HEK293 (cell line): ENCODE measurements around the gene WAC.

Experiments
- SP3 ChIP-seq: fragments of 450-650 bp; formaldehyde crosslinking; IDR thresholded peaks from 2 replicates; pipeline ENCODE4 v1.5.1; 2016; ENCODE audit warnings: missing biosample characterization, missing genetic modification characterization
- TRIM28 ChIP-seq: IDR thresholded peaks from 2 replicates; pipeline ENCODE4 v1.6.1; 2011; ENCODE audit warnings: low read length, control low read depth, borderline replicate concordance
- ZFP3 ChIP-seq: fragments of 450-650 bp; formaldehyde crosslinking; IDR thresholded peaks from 2 replicates; pipeline ENCODE4 v1.5.1; 2016; ENCODE audit warnings: low read depth, missing biosample characterization, missing genetic modification characterization
- ZNF114 ChIP-seq: fragments of 450-650 bp; formaldehyde crosslinking; IDR thresholded peaks from 2 replicates; pipeline ENCODE4 v1.5.0; 2017; ENCODE audit warnings: missing biosample characterization, missing genetic modification characterization
- ZNF24 ChIP-seq: fragments of 450-650 bp; formaldehyde crosslinking; IDR thresholded peaks from 2 replicates; pipeline ENCODE4 v1.5.1; 2016; ENCODE audit warnings: missing biosample characterization, missing genetic modification characterization
- ZNF530 ChIP-seq: fragments of 450-650 bp; formaldehyde crosslinking; IDR thresholded peaks from 2 replicates; pipeline ENCODE4 v1.5.1; 2016; ENCODE audit warnings: low read depth, missing biosample characterization, missing genetic modification characterization
- TF ChIP-seq, protein P1 (sequence below): fragments of 450-650 bp; formaldehyde crosslinking; IDR thresholded peaks from 2 replicates; pipeline ENCODE4 v1.5.1; 2017; ENCODE audit warnings: missing biosample characterization, missing genetic modification characterization
- TF ChIP-seq, protein P2 (sequence below): fragments of 450-650 bp; formaldehyde crosslinking; IDR thresholded peaks from 2 replicates; pipeline ENCODE4 v1.5.1; 2016; ENCODE audit warnings: missing biosample characterization, missing genetic modification characterization
- TF ChIP-seq, protein P3 (sequence below): fragments of 450-650 bp; formaldehyde crosslinking; IDR thresholded peaks from 2 replicates; pipeline ENCODE4 v1.5.1; 2016; ENCODE audit warnings: missing biosample characterization, missing genetic modification characterization

DNA sequence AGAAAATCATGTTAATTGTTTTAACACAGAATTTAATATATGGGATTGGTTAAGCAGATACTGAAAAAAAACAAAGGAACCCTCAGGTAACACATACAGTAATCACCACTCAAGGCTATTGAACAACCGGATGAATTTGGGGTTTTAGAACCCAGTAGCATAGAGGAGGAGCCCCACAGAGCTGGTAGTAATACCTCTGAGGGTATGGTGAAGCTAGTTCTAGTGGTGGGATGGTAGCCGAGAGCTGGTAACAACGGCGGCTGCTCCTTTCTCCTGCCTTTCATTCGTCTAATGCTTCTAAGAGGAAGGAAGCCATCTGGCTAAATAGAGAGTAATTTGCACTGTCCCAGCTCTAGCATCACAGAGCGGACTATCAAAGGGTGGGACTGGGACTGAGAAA, 52.2 kb downstream of the WAC start:
- no peak for TF ChIP-seq ZNF530 (tag by site-specific recombination)
- no peak for TF ChIP-seq ZNF114 (tag by site-specific recombination)
- TF ChIP-seq, protein P1, sequence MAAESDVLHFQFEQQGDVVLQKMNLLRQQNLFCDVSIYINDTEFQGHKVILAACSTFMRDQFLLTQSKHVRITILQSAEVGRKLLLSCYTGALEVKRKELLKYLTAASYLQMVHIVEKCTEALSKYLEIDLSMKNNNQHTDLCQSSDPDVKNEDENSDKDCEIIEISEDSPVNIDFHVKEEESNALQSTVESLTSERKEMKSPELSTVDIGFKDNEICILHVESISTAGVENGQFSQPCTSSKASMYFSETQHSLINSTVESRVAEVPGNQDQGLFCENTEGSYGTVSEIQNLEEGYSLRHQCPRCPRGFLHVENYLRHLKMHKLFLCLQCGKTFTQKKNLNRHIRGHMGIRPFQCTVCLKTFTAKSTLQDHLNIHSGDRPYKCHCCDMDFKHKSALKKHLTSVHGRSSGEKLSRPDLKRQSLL (tag by site-specific recombination), result no peak
- TF ChIP-seq SP3, result no peak
- TF ChIP-seq, protein P2, sequence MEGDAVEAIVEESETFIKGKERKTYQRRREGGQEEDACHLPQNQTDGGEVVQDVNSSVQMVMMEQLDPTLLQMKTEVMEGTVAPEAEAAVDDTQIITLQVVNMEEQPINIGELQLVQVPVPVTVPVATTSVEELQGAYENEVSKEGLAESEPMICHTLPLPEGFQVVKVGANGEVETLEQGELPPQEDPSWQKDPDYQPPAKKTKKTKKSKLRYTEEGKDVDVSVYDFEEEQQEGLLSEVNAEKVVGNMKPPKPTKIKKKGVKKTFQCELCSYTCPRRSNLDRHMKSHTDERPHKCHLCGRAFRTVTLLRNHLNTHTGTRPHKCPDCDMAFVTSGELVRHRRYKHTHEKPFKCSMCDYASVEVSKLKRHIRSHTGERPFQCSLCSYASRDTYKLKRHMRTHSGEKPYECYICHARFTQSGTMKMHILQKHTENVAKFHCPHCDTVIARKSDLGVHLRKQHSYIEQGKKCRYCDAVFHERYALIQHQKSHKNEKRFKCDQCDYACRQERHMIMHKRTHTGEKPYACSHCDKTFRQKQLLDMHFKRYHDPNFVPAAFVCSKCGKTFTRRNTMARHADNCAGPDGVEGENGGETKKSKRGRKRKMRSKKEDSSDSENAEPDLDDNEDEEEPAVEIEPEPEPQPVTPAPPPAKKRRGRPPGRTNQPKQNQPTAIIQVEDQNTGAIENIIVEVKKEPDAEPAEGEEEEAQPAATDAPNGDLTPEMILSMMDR (tag by site-specific recombination), result no peak
- TF ChIP-seq TRIM28, result no peak
- no peak for TF ChIP-seq ZFP3
- no peak for TF ChIP-seq ZNF24 (tag by site-specific recombination)
- TF ChIP-seq, protein P3, sequence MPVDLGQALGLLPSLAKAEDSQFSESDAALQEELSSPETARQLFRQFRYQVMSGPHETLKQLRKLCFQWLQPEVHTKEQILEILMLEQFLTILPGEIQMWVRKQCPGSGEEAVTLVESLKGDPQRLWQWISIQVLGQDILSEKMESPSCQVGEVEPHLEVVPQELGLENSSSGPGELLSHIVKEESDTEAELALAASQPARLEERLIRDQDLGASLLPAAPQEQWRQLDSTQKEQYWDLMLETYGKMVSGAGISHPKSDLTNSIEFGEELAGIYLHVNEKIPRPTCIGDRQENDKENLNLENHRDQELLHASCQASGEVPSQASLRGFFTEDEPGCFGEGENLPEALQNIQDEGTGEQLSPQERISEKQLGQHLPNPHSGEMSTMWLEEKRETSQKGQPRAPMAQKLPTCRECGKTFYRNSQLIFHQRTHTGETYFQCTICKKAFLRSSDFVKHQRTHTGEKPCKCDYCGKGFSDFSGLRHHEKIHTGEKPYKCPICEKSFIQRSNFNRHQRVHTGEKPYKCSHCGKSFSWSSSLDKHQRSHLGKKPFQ, result no peak
